Omental fat pad (tissue), 4 donors: ENCODE measurements around the gene KRTAP19-2. TPM values are rescaled to one million over a fixed set of nuclear protein-coding genes. Genes with fewer than 3 reads are reported as not detected.
"Not testable (repeated sequence)": the region's sequence is repeated elsewhere in the genome, so short reads cannot be mapped to it uniquely, and the experiment has no call there.

Experiments used
- ATAC-seq: fragments of 150-250 bp; one replicate; pipeline ENCODE4 v1.9.1; 2016; ENCODE audit warnings: mild to moderate bottlenecking, moderate library complexity; ENCODE audit not compliant: low FRiP score
- DNase-seq: peaks from one replicate; pipeline ENCODE4 v3.0.0-alpha.2; 2019; ENCODE audit warnings: low spot score
- CTCF ChIP-seq, 3 donors: fragments of 450-650 bp; IDR thresholded peaks; one replicate each; pipeline ENCODE4 v1.5.1; 2016 to 2017; ENCODE audit warnings: antibody characterized with exemption in 3 of 3, mild to moderate bottlenecking in 3 of 3, moderate library complexity in 2 of 3
- total RNA-seq, 4 donors: library from RNA; depleted of rRNA; stranded (reverse); fragments of >200 nt; gene quantifications; one replicate each; pipeline ENCODE4 v1.1.0, GENCODE V29; 2016

Gene KRTAP19-2
- not detected for total RNA-seq

DNA sequence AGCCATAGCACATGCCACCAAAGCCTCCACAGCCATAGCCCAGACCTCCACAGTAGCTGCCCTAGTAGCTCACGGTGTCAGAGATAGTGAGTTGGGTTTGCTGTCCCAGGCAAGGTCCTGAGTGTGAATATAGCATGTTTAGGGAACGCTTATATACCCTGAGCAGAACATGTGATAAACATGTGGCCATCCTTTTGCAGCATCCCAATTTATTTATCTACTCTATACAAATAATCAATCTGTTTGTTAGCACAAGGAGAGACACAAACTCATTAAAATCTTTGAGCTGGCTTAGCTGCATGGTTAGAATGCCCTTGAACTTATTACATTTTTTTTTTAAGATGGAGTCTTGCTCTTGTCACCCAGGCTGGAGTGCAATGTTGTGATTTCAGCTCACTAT lies at the start of gene KRTAP19-2:
Gene KRTAP19-2, minus strand, starts transcription at position 101 of the 400 bp plus-strand sequence. Its CDS starts 88 bp downstream, at position 13.
- ATAC-seq = no peak
- no peak for TF ChIP-seq CTCF (IDR thresholded peaks at IDR 0.05)
- DNase-seq = no peak

- ATAC-seq (no peak), DNase-seq (no peak)
- TF ChIP-seq CTCF (IDR thresholded peaks at IDR 0.05) = no peak
Measured at GRCh38 chr21:30518876-30519275, 31.6 kb upstream of the KRTAP19-2 start.

GRCh38 chr21:30515681-30516080 lies 28.4 kb upstream of the KRTAP19-2 start:
- no peak for ATAC-seq
- DNase-seq = no peak
- TF ChIP-seq CTCF (IDR thresholded peaks at IDR 0.05) = no peak

GRCh38 chr21:30505621-30506205 lies 18.5 kb upstream of the KRTAP19-2 start:
- not testable (repeated sequence) for ATAC-seq, DNase-seq

DNA sequence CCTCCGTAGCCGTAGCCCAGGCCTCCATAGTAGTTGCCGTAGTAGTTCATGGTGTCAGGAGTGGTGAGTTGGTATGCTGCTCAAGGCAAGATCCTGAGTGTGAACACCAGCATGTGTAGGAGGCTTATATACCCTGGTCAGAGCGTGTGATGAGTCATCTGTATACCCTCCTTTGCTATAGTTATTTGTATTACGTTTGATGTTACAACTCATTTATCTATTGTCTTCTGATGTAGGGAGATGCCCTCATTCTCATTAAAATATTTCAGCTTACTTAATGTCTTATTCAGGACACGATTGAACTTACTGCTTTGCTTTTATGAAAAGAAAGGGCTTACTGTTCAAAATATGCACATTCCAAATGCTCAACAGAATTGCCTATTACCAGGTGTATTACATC lies 14.8 kb upstream of the KRTAP19-2 start, which contains the start of gene KRTAP19-5:
Gene KRTAP19-5, minus strand, starts transcription at position 101 of the 400 bp plus-strand sequence. Its CDS starts 51 bp downstream, at position 50.
- ATAC-seq (no peak), DNase-seq (no peak)
- no peak for TF ChIP-seq CTCF (IDR thresholded peaks at IDR 0.05)

DNA sequence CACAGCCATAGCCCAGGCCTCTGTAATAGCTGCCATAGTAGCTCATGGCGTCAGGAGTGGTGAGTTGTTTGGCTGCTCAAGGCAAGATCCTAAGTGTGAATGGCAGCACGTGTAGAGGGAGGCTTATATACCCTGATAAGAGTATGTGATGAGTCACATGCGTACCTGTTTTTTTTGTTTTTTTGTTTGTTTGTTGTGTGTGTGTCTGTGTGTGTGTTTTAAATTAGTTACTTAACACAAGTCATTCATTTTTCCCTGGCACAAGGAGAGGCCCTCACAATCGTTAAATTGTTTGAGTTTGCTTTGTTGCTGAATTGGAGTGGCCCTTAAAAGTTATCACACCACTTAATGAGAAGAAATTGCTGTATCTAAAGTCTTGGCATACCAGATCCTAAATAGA lies 9.8 kb upstream of the KRTAP19-2 start, which contains the start of gene KRTAP19-4:
Gene KRTAP19-4, minus strand, starts transcription at position 101 of the 400 bp plus-strand sequence. Its CDS starts 55 bp downstream, at position 46.
- DNase-seq (no peak), ATAC-seq (no peak)
- no peak for TF ChIP-seq CTCF (IDR thresholded peaks at IDR 0.05)

DNA sequence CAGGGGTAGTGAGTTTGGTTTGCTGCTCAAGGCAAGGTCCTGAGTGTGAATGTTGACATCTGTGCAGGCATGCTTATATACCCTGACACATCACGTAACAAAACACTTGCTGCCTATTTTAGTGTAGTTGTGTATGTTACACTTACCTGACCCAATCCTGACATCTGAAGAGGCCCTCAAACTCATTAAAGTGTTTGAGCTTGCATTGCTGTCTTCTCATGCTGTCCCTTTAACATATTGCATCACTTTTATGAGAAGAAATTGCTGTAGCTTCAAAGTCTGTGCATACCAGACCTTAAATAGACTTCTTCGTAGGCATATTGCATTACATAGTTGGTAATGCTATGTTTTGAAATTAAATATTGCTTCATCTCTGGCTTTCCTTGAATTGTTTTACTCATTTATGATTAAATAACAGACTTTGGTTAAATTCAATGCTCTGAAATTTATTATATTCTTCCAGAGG lies 4.8 kb upstream of the KRTAP19-2 start, which contains the start of gene KRTAP19-3:
Gene KRTAP19-3, minus strand, starts transcription at position 51 of the 466 bp plus-strand sequence. CDS start 56 bp downstream, outside the sequence.
- no peak for ATAC-seq
- no peak for TF ChIP-seq CTCF (IDR thresholded peaks at IDR 0.05)
- DNase-seq = no peak
